Loucy (cell line): Measurements from ENCODE around the gene KRTDAP.
"Not testable (repeated sequence)": the region's sequence is repeated elsewhere in the genome, so short reads cannot be mapped to it uniquely, and the experiment has no call there.

Experiments used
- H2AFZ ChIP-seq: fragments of 200-600 bp; sonication (generic); 2 replicates; pipeline ENCODE4 v1.6.0; 2016; ENCODE audit warnings: antibody characterized with exemption, mild to moderate bottlenecking, low read length, moderate library complexity
- H3F3A ChIP-seq: fragments of 200-600 bp; 2 replicates; pipeline ENCODE4 v1.6.0; 2016; ENCODE audit warnings: antibody characterized with exemption, low read depth, mild to moderate bottlenecking
- H3K27me3 ChIP-seq: fragments of 200-600 bp; sonication (generic); 2 replicates; pipeline ENCODE4 v1.6.1; 2014; ENCODE audit warnings: low read length, mild to moderate bottlenecking; ENCODE audit not compliant: insufficient read depth, poor library complexity, severe bottlenecking
- H3K36me3 ChIP-seq: fragments of 200-600 bp; sonication (generic); 2 replicates; pipeline ENCODE4 v1.6.1; 2016; ENCODE audit warnings: low read length; ENCODE audit not compliant: insufficient read depth
- H3K4me1 ChIP-seq: fragments of 200-600 bp; sonication (generic); 2 replicates; pipeline ENCODE4 v1.5.1; 2014; ENCODE audit warnings: low read length, mild to moderate bottlenecking; ENCODE audit not compliant: insufficient read depth, poor library complexity, severe bottlenecking
- H3K4me2 ChIP-seq: fragments of 200-600 bp; sonication (generic); 2 replicates; pipeline ENCODE4 v1.6.0; 2014; ENCODE audit warnings: antibody characterized with exemption, low read length, low read depth, mild to moderate bottlenecking; ENCODE audit not compliant: poor library complexity, severe bottlenecking
- H3K4me3 ChIP-seq: fragments of 200-600 bp; sonication (generic); 2 replicates; pipeline ENCODE4 v1.5.1; 2014; ENCODE audit warnings: low read length, mild to moderate bottlenecking, mixed read lengths; ENCODE audit not compliant: poor library complexity, severe bottlenecking
- H3K79me2 ChIP-seq: fragments of 200-600 bp; sonication (generic); 2 replicates; pipeline ENCODE4 v1.6.1; 2014; ENCODE audit warnings: low read length; ENCODE audit not compliant: insufficient read depth
- H3K9ac ChIP-seq: fragments of 200-600 bp; sonication (generic); 2 replicates; pipeline ENCODE4 v1.6.0; 2014; ENCODE audit warnings: mild to moderate bottlenecking, low read depth, low read length, moderate library complexity; ENCODE audit not compliant: poor library complexity, severe bottlenecking
- H3K9me2 ChIP-seq: fragments of 200-600 bp; sonication (generic); replicated peaks from 2 replicates; pipeline ENCODE4 v1.6.1; 2016; ENCODE audit warnings: low read depth, low read length, mixed read lengths
- H3K9me3 ChIP-seq: fragments of 200-600 bp; sonication (generic); 2 replicates; pipeline ENCODE4 v1.6.1; 2014; ENCODE audit warnings: mild to moderate bottlenecking, antibody characterized with exemption, low read length, low read depth; ENCODE audit not compliant: insufficient read depth
- H4K20me1 ChIP-seq: fragments of 200-600 bp; sonication (generic); 2 replicates; pipeline ENCODE4 v1.6.0; 2014; ENCODE audit warnings: antibody characterized with exemption, low read length, mild to moderate bottlenecking; ENCODE audit not compliant: insufficient read depth, poor library complexity, severe bottlenecking
- CTCF ChIP-seq: fragments of 200-600 bp; sonication (generic); conservative IDR thresholded peaks from 2 replicates; pipeline ENCODE4 v1.5.1; 2014; ENCODE audit warnings: mild to moderate bottlenecking, antibody characterized with exemption, low read length
- EZH2phosphoT487 ChIP-seq: fragments of 200-600 bp; IDR thresholded peaks from 2 replicates; pipeline ENCODE4 v1.6.1; 2018; ENCODE audit warnings: antibody characterized with exemption, mild to moderate bottlenecking, moderate library complexity, borderline replicate concordance

Gene KRTDAP

DNA sequence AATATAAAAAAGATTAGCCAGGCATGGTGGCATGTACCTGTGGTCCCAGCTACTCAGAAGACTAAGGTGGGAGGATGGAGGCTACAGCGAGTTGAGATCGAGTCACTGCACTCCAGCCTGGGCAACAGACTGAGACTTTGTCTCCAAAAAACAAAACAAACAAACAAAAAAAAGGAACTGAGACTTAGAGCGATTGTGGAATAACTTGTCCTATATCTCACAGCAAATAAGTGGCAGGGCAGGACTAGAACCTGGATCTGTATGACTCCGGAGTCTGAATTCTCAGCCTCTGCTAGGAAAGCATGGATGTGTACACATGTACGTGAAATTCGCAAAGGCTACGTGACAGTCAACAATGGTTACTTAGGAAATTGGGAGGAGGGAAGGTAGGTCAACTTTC is 20.1 kb downstream of the KRTDAP start:
- no peaks in the 10 kb centered on the region for H3K36me3 ChIP-seq
- H3F3A ChIP-seq = no peaks in the 10 kb centered on the region
- H3K79me2 ChIP-seq = no peaks in the 10 kb centered on the region
- TF ChIP-seq EZH2phosphoT487 (no peak), CTCF (no peak)
- H2AFZ ChIP-seq = no peak overlapping the region
- no peak overlapping the region for H3K9ac ChIP-seq
- no peaks in the 10 kb centered on the region for H3K9me2 ChIP-seq
- no peak overlapping the region for H3K4me2 ChIP-seq
- no peaks in the 10 kb centered on the region for H3K27me3 ChIP-seq
- no peaks in the 10 kb centered on the region for H4K20me1 ChIP-seq
- H3K4me1 ChIP-seq = peaks cover 24% of the 10 kb centered on the region
- no peaks in the 10 kb centered on the region for H3K9me3 ChIP-seq
- H3K4me3 ChIP-seq = no peak overlapping the region

DNA sequence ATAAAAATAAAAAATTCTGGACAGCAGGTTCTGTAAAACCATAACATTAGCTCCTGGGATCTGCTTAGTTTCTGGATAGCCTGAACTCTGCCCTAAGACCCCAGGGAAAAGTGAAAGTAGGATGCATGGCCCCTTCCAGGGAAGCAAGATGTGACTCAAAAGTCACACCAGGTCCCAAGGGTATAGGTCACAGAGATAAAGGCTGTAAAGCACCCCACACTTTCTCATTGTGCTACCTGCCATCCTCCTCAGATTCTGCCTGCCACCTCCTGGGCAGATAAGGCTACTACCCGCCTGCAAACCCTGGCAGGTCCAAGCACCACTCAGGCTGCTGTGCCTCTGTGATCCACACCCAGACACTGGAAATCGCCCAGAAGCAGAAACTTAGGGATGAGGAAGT is 21.6 kb downstream of the KRTDAP start:
- no peaks in the 10 kb centered on the region for H3K9me2 ChIP-seq
- no peaks in the 10 kb centered on the region for H4K20me1 ChIP-seq
- no peak overlapping the region for H3K4me3 ChIP-seq
- no peak overlapping the region for H3K9ac ChIP-seq
- no peaks in the 10 kb centered on the region for H3K9me3 ChIP-seq
- H3F3A ChIP-seq = peaks cover under 1% of the 10 kb centered on the region; the same call in 1 of the 2 replicates
- peak; percentile 86 for TF ChIP-seq CTCF
- TF ChIP-seq EZH2phosphoT487 = no peak
- H3K79me2 ChIP-seq = no peaks in the 10 kb centered on the region
- H2AFZ ChIP-seq = no peak overlapping the region
- H3K27me3 ChIP-seq = no peaks in the 10 kb centered on the region
- peaks cover 39% of the 10 kb centered on the region for H3K4me1 ChIP-seq
- H3K4me2 ChIP-seq = peak overlapping the region; percentile 24
- H3K36me3 ChIP-seq = no peaks in the 10 kb centered on the region

- TF ChIP-seq CTCF = no peak
- no peak for TF ChIP-seq EZH2phosphoT487
- Histone ChIP-seq H3K9ac (no peak overlapping the region), H3K27me3 (no peaks in the 10 kb centered on the region), H3K36me3 (no peaks in the 10 kb centered on the region), H3K9me3 (no peaks in the 10 kb centered on the region), H2AFZ (peak overlapping the region; percentile 2; the same call in 1 of the 2 replicates), H3K4me3 (no peak overlapping the region), H3K4me2 (no peak overlapping the region), H3K9me2 (no peaks in the 10 kb centered on the region), H3F3A (peaks cover 15% of the 10 kb centered on the region), H3K79me2 (no peaks in the 10 kb centered on the region), H4K20me1 (no peaks in the 10 kb centered on the region), H3K4me1 (peaks cover 56% of the 10 kb centered on the region)
Measured at GRCh38 chr19:35466259-35466658, 24.0 kb downstream of the KRTDAP start.

DNA sequence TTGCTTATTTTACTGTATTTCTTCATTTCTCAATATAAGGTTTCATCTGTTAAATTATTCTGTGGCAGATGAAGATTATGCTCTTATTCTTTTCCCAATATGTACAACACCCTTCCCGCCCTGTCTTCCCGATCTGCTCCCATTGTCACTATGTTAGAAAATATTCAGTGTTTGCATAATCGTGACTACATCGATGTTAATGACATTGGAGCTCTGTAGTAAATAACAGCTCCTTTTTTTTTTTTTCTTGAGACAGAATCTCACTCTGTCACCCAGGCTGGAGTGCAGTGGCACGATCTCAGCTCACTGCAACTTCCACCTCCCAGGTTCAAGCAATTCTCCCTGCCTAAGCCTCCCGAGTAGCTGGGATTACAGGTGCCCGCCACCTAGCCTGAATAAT is 27.3 kb downstream of the KRTDAP start:
- not testable (repeated sequence) for H4K20me1 ChIP-seq, H3K79me2 ChIP-seq, H3K27me3 ChIP-seq, H3K9me2 ChIP-seq, H3K9me3 ChIP-seq, H2AFZ ChIP-seq, H3K36me3 ChIP-seq
- Histone ChIP-seq H3K4me2 (peak overlapping the region; percentile 88), H3F3A (peaks cover 15% of the 10 kb centered on the region), H3K4me1 (peaks cover 77% of the 10 kb centered on the region), H3K9ac (peak overlapping the region; percentile 65), H3K4me3 (peak overlapping the region; percentile 68)
